GM23338 (cell line): Measurements from ENCODE around the gene SKIC8. TPM values are rescaled to one million over a fixed set of nuclear protein-coding genes. Genes with fewer than 3 reads are reported as not detected.

ENCODE experiments used
- ATAC-seq: fragments of 200-7000 bp; cut with Tn5 transposase; 3 replicates; pipeline ENCODE4 v1.9.1; 2020
- DNase-seq: peaks from one replicate; pipeline ENCODE4 v3.0.0-alpha.2; 2015; ENCODE audit warnings: low spot score
- H2AFZ ChIP-seq: fragments of 200-600 bp; sonication (generic); 2 replicates; pipeline ENCODE4 v1.8.0; 2016; ENCODE audit warnings: antibody characterized with exemption, mild to moderate bottlenecking, moderate library complexity
- H3F3A ChIP-seq: fragments of 200-600 bp; sonication (generic); replicated peaks from 2 replicates; pipeline ENCODE4 v1.8.0; 2017; ENCODE audit warnings: antibody characterized with exemption, mixed run types, low read depth
- H3K27ac ChIP-seq: fragments of 200-600 bp; sonication (generic); 2 replicates; pipeline ENCODE4 v1.6.1; 2016; ENCODE audit warnings: low read depth
- H3K27me3 ChIP-seq: fragments of 200-600 bp; sonication (generic); 2 replicates; pipeline ENCODE4 v1.8.0; 2016; ENCODE audit warnings: mild to moderate bottlenecking, mixed run types, moderate library complexity; ENCODE audit not compliant: insufficient read depth
- H3K36me3 ChIP-seq: fragments of 200-600 bp; sonication (generic); 2 replicates; pipeline ENCODE4 v1.8.0; 2016; ENCODE audit warnings: mild to moderate bottlenecking; ENCODE audit not compliant: insufficient read depth
- H3K4me1 ChIP-seq: fragments of 200-600 bp; sonication (generic); 2 replicates; pipeline ENCODE4 v1.8.0; 2016; ENCODE audit warnings: mild to moderate bottlenecking, moderate library complexity; ENCODE audit not compliant: insufficient read depth
- H3K4me2 ChIP-seq: fragments of 200-600 bp; sonication (generic); 2 replicates; pipeline ENCODE4 v1.7.1; 2017; ENCODE audit warnings: mixed run types
- H3K4me3 ChIP-seq: fragments of 200-600 bp; sonication (generic); 2 replicates; pipeline ENCODE4 v1.6.1; 2016; ENCODE audit warnings: mixed run types
- H3K79me2 ChIP-seq: fragments of 200-600 bp; sonication (generic); replicated peaks from 2 replicates; pipeline ENCODE4 v1.8.0; 2017; ENCODE audit warnings: mild to moderate bottlenecking; ENCODE audit not compliant: insufficient read depth
- H3K9me2 ChIP-seq: fragments of 200-600 bp; sonication (generic); 2 replicates; pipeline ENCODE4 v1.8.0; 2017; ENCODE audit not compliant: insufficient read depth
- H4K20me1 ChIP-seq: fragments of 200-600 bp; sonication (generic); replicated peaks from 2 replicates; pipeline ENCODE4 v1.8.0; 2017; ENCODE audit warnings: mild to moderate bottlenecking; ENCODE audit not compliant: insufficient read depth
- H3K27ac Mint-ChIP-seq: 2 replicates; pipeline ENCODE4 v1.8.0; 2020; ENCODE audit warnings: inconsistent platforms, mild to moderate bottlenecking, moderate library complexity, mixed read lengths
- H3K27me3 Mint-ChIP-seq: 3 replicates; pipeline ENCODE4 v1.8.0; 2022; ENCODE audit warnings: low read depth, mild to moderate bottlenecking, moderate library complexity, mixed read lengths, inconsistent platforms; ENCODE audit not compliant: insufficient read depth, poor library complexity
- H3K36me3 Mint-ChIP-seq: 3 replicates; pipeline ENCODE4 v1.8.0; 2021; ENCODE audit warnings: low read depth, mild to moderate bottlenecking, inconsistent platforms, moderate library complexity, mixed read lengths
- H3K4me1 Mint-ChIP-seq: 3 replicates; pipeline ENCODE4 v1.8.0; 2020; ENCODE audit warnings: mild to moderate bottlenecking, inconsistent platforms, mixed read lengths
- H3K4me3 Mint-ChIP-seq: 3 replicates; pipeline ENCODE4 v1.8.0; 2021; ENCODE audit warnings: moderate library complexity, mild to moderate bottlenecking, inconsistent platforms, mixed read lengths
- H3K9me3 Mint-ChIP-seq: 3 replicates; pipeline ENCODE4 v1.8.0; 2020; ENCODE audit warnings: moderate library complexity, mild to moderate bottlenecking, inconsistent platforms, mixed read lengths
- CREB1 ChIP-seq: fragments of 250-450 bp; sonication (Bioruptor Pico); IDR thresholded peaks from 2 replicates; pipeline ENCODE4 v1.5.0; 2020; ENCODE audit warnings: low read depth, mild to moderate bottlenecking, moderate library complexity
- EZH2 ChIP-seq: fragments of 200-600 bp; sonication (generic); IDR thresholded peaks from one replicate; pipeline ENCODE4 v1.8.0; 2017; ENCODE audit warnings: antibody characterized with exemption, mild to moderate bottlenecking, low read depth; ENCODE audit not compliant: unreplicated experiment
- EZH2phosphoT487 ChIP-seq: fragments of 200-600 bp; sonication (generic); IDR thresholded peaks from one replicate; pipeline ENCODE4 v1.8.1; 2018; ENCODE audit warnings: antibody characterized with exemption; ENCODE audit not compliant: unreplicated experiment
- JUNB ChIP-seq: IDR thresholded peaks from one replicate; pipeline ENCODE4 v1.6.1; 2016; ENCODE audit warnings: antibody characterized with exemption; ENCODE audit not compliant: unreplicated experiment
- NANOG ChIP-seq: IDR thresholded peaks from 2 replicates; pipeline ENCODE4 v1.6.1; 2016; ENCODE audit warnings: antibody characterized with exemption, borderline replicate concordance
- POLR2AphosphoS5 ChIP-seq: IDR thresholded peaks from 2 replicates; pipeline ENCODE4 v1.6.1; 2016; ENCODE audit warnings: antibody characterized with exemption, low read depth
- REST ChIP-seq: IDR thresholded peaks from one replicate; pipeline ENCODE4 v1.6.1; 2018; ENCODE audit warnings: antibody characterized with exemption; ENCODE audit not compliant: unreplicated experiment
- STAT1 ChIP-seq: IDR thresholded peaks from one replicate; pipeline ENCODE4 v1.6.1; 2016; ENCODE audit warnings: antibody characterized with exemption; ENCODE audit not compliant: unreplicated experiment
- ZNF114 ChIP-seq: fragments of 250-450 bp; sonication (Bioruptor Pico); IDR thresholded peaks from 2 replicates; pipeline ENCODE4 v1.5.0; 2020; ENCODE audit warnings: mild to moderate bottlenecking, moderate library complexity
- ZNF331 ChIP-seq: fragments of 250-450 bp; sonication (Bioruptor Pico); IDR thresholded peaks from 2 replicates; pipeline ENCODE4 v1.5.0; 2020; ENCODE audit warnings: low read depth, mild to moderate bottlenecking, moderate library complexity
- ZNF462 ChIP-seq: fragments of 250-450 bp; sonication (Bioruptor Pico); IDR thresholded peaks from 2 replicates; pipeline ENCODE4 v1.5.0; 2020; ENCODE audit warnings: mild to moderate bottlenecking, moderate library complexity
- polyA plus RNA-seq: library from polyadenylated mRNA; unstranded; fragments of >200 nt; fragmentation: Nextera tagmentation; extraction: Ambion mirVana; gene quantifications from 2 replicates; pipeline ENCODE4 v1.2.1, GENCODE V29; 2016
- total RNA-seq: library from RNA; depleted of rRNA; stranded (reverse); fragments of >200 nt; shearing (Covaris generic); gene quantifications from 2 replicates; pipeline ENCODE4 v1.2.3, GENCODE V29; 2014
- TF ChIP-seq, protein P1 (sequence below), 2 experiments: fragments of 200-600 bp in 1 of 2; sonication (generic) in 1 of 2; conservative IDR thresholded peaks; 2 replicates each; pipeline versions ENCODE4 v1.5.1 to v1.6.1; 2016 to 2017; ENCODE audit warnings: antibody characterized with exemption in 2 of 2, low read depth in 2 of 2, mild to moderate bottlenecking in 2 of 2, moderate library complexity in 1 of 2
- TF ChIP-seq, protein P2 (sequence below): IDR thresholded peaks from 2 replicates; pipeline ENCODE4 v1.6.1; 2016; ENCODE audit warnings: antibody characterized with exemption

Gene SKIC8
- total and polyA plus RNA-seq, 2 experiments from 2014 or later, result 59.4 to 73.8 TPM

- no peaks in the 10 kb centered on the region for H3K4me1 ChIP-seq
- no peaks in the 10 kb centered on the region for H3F3A ChIP-seq
- H3K27ac ChIP-seq, result no peak overlapping the region
- DNase-seq (no peak), ATAC-seq (peak; percentile 33; the same call in 2 of the 3 replicates)
- no peak overlapping the region for H3K4me3 ChIP-seq
- no peak for TF ChIP-seq STAT1
- TF ChIP-seq, protein P1, sequence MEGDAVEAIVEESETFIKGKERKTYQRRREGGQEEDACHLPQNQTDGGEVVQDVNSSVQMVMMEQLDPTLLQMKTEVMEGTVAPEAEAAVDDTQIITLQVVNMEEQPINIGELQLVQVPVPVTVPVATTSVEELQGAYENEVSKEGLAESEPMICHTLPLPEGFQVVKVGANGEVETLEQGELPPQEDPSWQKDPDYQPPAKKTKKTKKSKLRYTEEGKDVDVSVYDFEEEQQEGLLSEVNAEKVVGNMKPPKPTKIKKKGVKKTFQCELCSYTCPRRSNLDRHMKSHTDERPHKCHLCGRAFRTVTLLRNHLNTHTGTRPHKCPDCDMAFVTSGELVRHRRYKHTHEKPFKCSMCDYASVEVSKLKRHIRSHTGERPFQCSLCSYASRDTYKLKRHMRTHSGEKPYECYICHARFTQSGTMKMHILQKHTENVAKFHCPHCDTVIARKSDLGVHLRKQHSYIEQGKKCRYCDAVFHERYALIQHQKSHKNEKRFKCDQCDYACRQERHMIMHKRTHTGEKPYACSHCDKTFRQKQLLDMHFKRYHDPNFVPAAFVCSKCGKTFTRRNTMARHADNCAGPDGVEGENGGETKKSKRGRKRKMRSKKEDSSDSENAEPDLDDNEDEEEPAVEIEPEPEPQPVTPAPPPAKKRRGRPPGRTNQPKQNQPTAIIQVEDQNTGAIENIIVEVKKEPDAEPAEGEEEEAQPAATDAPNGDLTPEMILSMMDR (conservative IDR thresholded peaks at IDR 0.05; ENCODE audit: low read depth in 2 of 2), result no peak
- no peak for TF ChIP-seq CREB1 (CRISPR knock-in tag)
- no peak for TF ChIP-seq NANOG
- no peak for TF ChIP-seq ZNF114 (CRISPR knock-in tag)
- TF ChIP-seq, protein P2, sequence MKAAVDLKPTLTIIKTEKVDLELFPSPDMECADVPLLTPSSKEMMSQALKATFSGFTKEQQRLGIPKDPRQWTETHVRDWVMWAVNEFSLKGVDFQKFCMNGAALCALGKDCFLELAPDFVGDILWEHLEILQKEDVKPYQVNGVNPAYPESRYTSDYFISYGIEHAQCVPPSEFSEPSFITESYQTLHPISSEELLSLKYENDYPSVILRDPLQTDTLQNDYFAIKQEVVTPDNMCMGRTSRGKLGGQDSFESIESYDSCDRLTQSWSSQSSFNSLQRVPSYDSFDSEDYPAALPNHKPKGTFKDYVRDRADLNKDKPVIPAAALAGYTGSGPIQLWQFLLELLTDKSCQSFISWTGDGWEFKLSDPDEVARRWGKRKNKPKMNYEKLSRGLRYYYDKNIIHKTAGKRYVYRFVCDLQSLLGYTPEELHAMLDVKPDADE, result no peak
- no peak for TF ChIP-seq REST
- no peak for TF ChIP-seq EZH2phosphoT487
- no peak for TF ChIP-seq ZNF331
- no peak for TF ChIP-seq ZNF462 (CRISPR knock-in tag)
- no peak for TF ChIP-seq POLR2AphosphoS5
- no peak for TF ChIP-seq EZH2
- TF ChIP-seq JUNB, result no peak
- H3K4me3 Mint-ChIP-seq, result no peak overlapping the region
- H3K79me2 ChIP-seq, result no peaks in the 10 kb centered on the region
- H3K27me3 Mint-ChIP-seq, result peaks cover 2% of the 10 kb centered on the region
- no peaks in the 10 kb centered on the region for H3K4me1 Mint-ChIP-seq
- H2AFZ ChIP-seq, result no peak overlapping the region
- no peaks in the 10 kb centered on the region for H3K36me3 ChIP-seq
- peak overlapping the region; percentile 66; the same call in 1 of the 2 replicates for H3K27ac Mint-ChIP-seq
- no peaks in the 10 kb centered on the region for H3K27me3 ChIP-seq
- no peak overlapping the region for H3K4me2 ChIP-seq
- H3K9me3 Mint-ChIP-seq, result no peaks in the 10 kb centered on the region
- no peaks in the 10 kb centered on the region for H3K9me2 ChIP-seq
- H4K20me1 ChIP-seq, result no peaks in the 10 kb centered on the region
- H3K36me3 Mint-ChIP-seq, result no peaks in the 10 kb centered on the region
Measured at GRCh38 chr15:78276064-78276943, 23.1 kb downstream of the SKIC8 start.
